ENCODE results near the gene SCN1B.
"Not testable (repeated sequence)": the region's sequence is repeated elsewhere in the genome, so short reads cannot be mapped to it uniquely, and the experiment has no call there.

SCN1B gene

GRCh38 chr19:35017507-35017906, 12.8 kb upstream of the SCN1B start:
- DNase-seq (ENCODE audit: low read depth), result no peak

GRCh38 chr19:35018379-35018778, 11.9 kb upstream of the SCN1B start:
- no peak for DNase-seq (ENCODE audit: low read depth)

GRCh38 chr19:35019144-35019543, 11.1 kb upstream of the SCN1B start:
- no peak for DNase-seq (ENCODE audit: low read depth)

DNA sequence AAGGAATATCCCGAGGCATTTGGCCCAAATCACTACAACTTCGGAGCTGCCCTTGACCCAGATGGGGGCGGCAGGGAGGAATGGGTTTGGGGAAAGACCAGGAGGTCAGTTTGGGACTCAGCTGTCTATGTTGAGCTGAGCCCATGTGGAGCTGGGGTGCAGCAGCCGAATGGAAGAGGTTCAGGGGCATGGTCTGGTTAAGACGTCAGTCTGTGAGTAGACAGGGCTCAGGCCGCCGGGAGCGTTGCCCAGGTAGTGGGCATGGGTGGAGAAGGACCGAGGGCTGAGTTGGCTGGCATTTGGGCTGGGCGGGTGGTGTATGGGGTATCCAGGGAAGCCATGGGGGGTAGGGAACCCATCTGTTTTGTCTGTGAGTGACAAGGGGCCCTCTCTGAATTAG, 9.3 kb upstream of the SCN1B start:
- DNase-seq (ENCODE audit: low read depth), result no peak

GRCh38 chr19:35021596-35021995, 8.7 kb upstream of the SCN1B start:
- DNase-seq (ENCODE audit: low read depth), result no peak

- no peak for DNase-seq (ENCODE audit: low read depth)
Measured at GRCh38 chr19:35022460-35022859, 7.8 kb upstream of the SCN1B start.

GRCh38 chr19:35023428-35023827, 6.8 kb upstream of the SCN1B start:
- no peak for DNase-seq (ENCODE audit: low read depth)

DNA sequence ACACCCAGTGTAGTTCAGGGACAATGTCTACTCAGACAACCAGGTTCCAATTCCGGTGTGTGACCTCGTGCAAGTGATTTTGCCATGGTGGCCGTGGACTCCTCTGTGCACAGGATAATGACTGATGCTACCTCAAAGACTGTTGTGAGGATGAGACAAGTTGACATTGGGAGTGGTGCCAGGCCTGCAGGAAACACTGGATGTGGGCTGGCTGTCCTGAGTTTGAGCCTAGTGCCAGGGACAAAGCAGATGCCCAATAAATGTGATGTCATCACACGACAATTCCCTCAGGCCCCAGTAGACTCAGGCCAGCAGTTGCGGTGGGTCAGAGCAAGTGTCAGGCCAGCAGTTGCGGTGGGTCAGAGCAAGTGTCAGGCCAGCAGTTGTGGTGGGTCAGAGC, 6.2 kb upstream of the SCN1B start:
- DNase-seq (ENCODE audit: low read depth), result no peak

GRCh38 chr19:35025969-35026368, 4.3 kb upstream of the SCN1B start:
- no peak for DNase-seq (ENCODE audit: low read depth)

DNA sequence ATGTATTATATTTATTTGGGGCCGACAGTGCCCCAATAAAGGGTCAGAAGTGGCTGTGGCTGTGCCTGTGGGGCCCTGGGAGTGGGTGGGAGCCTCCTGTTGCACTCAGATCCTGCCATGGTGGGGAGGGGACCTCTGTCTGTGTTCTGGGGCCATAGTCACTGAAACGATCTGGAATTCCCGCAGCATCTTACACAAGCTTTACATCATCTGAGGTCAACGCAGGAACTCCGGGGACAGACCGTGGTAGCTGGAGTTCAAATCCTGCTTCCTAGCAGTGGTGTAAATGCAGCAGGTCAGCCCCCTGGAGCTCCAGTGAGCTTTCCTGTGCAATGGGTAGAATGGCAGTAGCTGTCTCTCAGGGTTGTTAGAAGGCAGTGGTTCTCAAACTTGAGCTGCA, 3.9 kb upstream of the SCN1B start:
- DNase-seq (ENCODE audit: low read depth), result no peak

DNA sequence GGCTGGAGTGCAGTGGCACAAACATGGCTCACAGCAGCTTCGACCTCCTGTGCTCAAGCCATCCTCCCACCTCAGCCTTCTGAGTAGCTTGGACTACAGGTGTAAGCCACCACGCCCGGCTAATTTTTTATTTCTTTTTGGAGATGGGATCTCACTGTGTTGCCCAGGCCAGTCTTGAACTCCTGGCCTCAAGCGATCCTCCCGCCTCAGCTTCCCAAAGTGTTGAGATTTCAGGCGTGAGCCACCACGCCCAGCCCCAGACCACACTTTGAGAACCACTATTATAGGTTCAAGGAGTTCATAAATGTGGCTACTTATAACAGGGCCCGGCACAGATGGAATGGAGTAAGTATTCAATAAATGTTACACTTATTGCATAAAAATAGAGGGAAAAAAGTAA, 3.3 kb upstream of the SCN1B start:
- DNase-seq (ENCODE audit: low read depth), result no peak

GRCh38 chr19:35027851-35028599, 2.2 kb upstream of the SCN1B start:
- no peak for DNase-seq (ENCODE audit: low read depth)

- not testable (repeated sequence) for DNase-seq (ENCODE audit: low read depth)
Measured at GRCh38 chr19:35028600-35028885, 1.7 kb upstream of the SCN1B start.

DNA sequence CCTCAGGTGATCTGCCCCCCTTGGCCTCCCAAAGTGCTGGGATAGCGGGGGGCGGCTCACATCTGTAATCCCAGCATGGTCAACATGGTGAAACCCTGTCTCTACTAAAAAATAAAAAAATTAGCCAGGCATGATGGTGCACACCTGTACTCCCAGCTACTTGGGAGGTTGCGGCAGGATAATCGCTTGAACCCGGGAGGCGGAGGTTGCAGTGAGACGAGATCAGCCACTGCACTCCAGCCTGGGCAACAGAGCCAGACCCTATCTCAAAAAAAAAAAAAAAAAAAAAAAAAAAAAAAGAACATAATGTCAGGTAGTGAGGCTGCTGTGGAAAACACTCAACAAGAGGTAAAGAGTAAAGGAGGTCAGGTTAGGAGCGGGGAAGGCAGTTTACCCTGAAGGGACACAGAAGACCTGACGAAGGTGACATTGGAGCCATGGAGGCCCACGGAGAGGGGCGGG, 964 bp upstream of the SCN1B start:
- DNase-seq (ENCODE audit: low read depth), result not testable (repeated sequence)

DNA sequence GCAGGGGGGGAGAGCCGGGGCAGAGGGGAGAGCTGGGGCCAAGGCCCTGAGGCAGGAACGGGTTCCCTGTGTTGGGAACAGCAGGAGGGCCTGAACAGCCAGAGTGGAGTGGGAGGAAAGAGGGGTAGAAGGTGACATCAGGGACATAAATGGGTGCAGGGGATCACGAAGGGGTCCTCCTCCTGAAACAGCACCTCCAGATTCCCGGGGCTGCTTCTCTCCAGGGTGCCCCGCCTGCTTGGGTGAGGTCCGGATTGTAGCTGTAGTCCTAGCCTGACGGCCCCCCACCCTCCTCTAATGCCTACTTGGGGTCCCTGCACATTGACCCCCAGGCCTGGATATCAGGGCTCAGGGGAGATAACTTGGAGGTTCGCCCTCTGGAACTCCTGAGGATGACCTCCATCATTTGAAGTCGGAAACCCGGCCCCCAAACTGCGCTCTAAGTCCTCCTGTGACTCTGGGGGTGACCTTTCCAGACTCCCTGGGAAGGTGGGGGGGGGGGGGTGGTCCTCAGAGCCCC, 473 bp upstream of the SCN1B start:
- DNase-seq (ENCODE audit: low read depth), result no peak

DNA sequence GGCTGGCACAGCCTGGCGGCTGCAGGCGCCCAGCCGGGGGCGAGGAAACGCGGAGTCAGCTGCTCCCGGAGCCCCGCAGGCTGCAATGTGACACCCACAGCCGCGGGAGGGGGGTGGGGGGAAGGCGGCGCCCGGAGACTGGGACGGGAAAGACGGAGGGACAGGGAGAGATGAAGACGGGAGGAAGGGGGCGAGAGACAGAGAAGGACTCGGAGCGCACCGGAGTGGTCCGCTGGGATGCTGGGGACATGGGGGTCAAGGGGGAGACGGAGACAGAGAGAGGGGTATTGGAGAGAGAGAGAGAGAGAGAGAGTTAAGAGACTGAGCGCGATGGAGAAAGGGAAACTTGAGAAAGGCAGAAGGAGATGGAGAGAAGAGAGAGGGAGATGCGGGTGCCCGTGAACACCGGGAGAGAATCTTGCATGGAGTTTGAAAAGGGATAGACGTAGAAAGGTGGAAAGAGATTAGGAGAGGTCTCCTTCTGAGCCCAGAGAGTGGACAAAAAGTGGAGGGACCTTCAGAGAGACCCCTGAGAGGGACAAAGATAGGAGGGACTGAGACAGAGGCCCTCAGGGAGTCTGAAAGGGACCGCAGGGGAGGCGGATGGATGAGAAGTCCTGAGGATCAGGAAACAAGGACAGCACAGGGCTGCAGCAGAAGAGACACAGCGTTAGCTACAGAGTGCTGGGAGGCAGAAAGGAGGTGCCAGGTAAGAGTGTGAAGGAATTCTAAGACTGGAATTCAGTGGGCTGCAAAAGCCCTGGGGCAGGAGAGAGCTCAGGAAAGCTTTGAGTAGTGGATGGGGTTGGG, 1.0 kb downstream of the SCN1B start:
- DNase-seq (ENCODE audit: low read depth), result no peak

DNA sequence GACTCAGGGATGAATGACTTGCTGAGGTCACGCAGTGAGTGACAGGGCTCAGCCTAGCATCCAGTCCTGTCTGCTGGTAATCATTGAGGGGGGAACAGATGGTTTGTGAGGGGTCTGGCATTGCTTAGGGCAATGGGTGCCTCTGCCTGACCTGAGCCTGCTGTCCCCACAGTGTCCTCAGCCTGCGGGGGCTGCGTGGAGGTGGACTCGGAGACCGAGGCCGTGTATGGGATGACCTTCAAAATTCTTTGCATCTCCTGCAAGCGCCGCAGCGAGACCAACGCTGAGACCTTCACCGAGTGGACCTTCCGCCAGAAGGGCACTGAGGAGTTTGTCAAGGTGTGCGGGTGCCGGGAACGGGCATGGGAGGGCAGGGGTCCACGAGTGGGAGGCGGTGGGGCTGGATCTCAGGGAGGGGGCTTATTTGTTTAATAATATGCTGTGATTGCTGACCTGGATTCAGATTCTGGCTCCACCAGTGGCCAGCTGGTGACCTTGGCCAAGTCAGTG, 2.1 kb downstream of the SCN1B start:
- no peak for DNase-seq (ENCODE audit: low read depth)

GRCh38 chr19:35033067-35034004, 3.1 kb downstream of the SCN1B start:
- DNase-seq (ENCODE audit: low read depth), result no peak

DNA sequence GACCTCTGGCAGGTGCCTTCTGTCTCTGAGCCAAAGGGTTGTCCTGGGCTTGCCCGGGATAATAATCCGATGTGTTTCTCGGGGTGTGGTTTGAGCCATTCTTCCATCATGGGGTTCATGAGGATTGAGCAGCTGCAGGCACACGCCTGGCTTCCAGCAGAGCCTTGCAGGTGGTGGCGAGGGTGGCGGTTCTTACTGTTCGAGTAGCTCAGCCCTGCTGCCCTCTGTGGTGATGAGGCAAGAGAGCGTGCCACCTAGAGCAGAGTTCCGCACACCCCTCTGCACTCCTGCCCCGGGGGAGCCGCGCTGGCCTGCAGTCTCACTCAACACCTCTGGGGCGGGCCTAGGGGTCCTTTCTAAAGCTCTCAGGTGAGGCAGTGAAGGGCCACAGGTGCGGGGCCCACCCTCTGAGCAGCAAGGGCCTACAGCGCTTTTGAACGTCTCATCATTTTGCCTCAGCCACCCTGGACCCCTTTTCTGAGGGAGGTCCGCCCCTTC, 3.8 kb downstream of the SCN1B start:
- DNase-seq (ENCODE audit: low read depth), result no peak

GRCh38 chr19:35034588-35035382, 4.5 kb downstream of the SCN1B start:
- no peak for DNase-seq (ENCODE audit: low read depth)

Measured in stromal cell of bone marrow (primary cell).